GM21526 (cell line): ENCODE data around the gene SERPING1.
A peak's percentile ranks its signal among the peaks of the same experiment; 100 is the strongest.

ENCODE experiments used
- ATAC-seq: cut with Tn5 transposase; IDR thresholded peaks from one replicate; pipeline ENCODE4 v1.9.1; 2021; ENCODE audit warnings: moderate library complexity; ENCODE audit not compliant: unreplicated experiment, low FRiP score

Gene SERPING1

GRCh38 chr11:57635246-57635645 is 37.8 kb downstream of the SERPING1 start:
- no peak for ATAC-seq

GRCh38 chr11:57637626-57638004 is 40.1 kb downstream of the SERPING1 start:
- ATAC-seq, result no peak

DNA sequence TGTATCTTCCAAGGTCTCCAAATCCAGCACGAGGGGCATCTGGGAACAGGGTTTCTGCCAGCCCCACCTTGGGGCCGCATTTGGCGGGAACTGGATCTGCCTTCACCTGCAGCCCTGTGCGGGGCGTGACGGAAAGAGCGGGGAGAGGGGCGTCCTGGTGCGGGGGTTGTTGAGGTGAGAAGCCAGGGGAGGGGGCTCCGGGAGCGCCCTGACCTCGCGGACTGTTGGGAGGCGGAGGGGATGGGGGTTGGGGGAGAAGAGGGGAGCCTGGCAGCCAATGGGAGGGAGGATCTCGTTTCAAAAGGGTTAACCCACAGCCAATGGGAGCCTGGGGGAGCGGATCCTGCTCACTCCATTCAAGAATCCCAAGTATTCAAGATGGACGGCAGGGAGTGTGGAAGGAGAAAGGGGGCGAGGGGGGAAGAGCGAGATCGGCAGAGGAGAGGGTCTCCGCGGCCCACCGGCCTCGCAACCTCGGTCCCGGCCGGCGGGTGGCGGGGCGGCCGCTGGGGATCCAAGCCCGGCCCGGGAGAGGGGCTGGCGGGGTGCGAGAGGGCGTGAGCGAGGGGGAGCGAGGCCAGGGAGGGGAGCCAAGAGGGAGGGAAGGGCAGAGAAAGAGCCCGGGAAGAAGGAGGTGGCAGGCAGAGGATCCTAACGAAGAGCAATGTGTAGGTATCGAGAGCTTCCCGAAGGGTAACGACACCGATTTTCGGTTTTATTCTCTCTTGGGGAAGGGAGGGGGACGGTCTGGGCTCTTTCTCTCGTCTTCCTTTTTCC is 40.7 kb downstream of the SERPING1 start:
- ATAC-seq, result no peak

GRCh38 chr11:57638811-57639320 is 41.4 kb downstream of the SERPING1 start:
- ATAC-seq, result no peak

DNA sequence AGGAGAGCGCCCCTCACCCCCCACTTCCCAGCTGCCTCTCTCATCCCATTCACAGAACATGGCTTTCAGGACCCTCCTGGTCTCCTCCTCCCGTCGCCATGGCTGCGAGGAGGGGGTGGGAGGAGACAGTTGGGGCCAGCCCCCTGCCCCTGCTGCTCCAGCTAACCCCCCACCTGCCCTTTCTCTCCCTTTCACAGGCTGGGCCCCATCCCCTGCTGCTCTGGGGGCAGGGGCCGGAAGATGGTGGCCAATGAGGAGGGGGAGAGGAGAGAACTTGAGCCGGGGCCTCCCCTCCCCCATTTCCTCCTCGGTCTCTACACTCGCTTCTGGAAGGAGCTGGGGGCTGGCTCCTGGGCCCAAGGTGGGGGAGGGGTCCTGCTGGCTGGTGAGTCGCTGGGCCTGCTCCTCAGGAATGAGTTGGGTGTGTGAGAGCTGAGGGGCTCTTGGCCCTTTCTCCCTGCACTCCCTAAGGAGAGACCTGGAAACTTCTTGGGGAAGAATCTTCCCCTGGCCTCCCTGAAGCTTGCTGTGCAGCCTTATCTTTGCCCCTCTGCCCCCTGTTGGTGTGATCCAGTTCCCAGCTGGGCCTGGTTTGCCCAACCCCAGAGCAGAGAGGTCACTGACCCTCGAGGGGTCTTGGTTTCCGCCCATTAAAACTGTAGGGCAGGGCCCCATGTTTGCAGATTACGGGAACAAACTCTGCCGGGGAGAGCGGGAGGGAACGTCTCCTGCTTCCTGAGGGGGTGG is 42.0 kb downstream of the SERPING1 start:
- ATAC-seq, result no peak

DNA sequence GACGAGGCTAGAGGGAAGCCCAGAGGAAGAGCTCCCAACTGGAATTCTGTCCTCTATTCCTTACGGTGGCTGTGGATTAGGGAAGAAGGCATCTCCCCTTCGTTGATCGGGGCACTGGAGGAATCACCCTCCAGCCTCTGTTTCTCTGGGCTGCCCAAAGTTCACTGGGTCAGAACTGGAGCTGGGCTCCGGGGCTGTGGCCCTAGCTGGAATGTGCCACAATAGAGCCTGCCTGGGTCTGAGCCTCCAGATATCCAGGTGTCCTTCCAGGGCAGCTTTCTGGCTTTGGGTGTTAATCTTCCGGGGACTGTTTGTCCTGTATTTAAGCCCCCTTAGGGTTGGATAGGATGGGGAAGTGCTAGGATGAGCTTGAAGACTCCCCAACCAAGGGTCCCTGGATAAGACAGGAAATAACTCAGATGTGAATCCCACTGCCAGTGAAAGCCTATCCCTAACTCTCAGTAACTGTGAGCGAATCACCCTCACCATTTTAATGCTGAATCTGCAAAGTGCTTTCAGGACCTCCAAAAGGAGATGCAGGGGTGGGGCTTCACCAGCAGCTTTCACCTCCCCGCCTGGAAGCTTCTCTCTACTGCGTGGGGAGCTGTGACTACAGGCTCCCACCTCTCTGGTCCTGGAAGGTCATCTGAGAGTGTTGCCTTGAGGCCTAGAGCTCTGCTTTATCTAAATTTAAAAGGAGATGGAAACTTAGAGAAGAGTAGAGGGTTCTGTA is 42.7 kb downstream of the SERPING1 start:
- no peak for ATAC-seq

GRCh38 chr11:57641011-57641807 is 43.7 kb downstream of the SERPING1 start:
- no peak for ATAC-seq

- no peak for ATAC-seq
Measured at GRCh38 chr11:57643802-57644201, 46.3 kb downstream of the SERPING1 start.

DNA sequence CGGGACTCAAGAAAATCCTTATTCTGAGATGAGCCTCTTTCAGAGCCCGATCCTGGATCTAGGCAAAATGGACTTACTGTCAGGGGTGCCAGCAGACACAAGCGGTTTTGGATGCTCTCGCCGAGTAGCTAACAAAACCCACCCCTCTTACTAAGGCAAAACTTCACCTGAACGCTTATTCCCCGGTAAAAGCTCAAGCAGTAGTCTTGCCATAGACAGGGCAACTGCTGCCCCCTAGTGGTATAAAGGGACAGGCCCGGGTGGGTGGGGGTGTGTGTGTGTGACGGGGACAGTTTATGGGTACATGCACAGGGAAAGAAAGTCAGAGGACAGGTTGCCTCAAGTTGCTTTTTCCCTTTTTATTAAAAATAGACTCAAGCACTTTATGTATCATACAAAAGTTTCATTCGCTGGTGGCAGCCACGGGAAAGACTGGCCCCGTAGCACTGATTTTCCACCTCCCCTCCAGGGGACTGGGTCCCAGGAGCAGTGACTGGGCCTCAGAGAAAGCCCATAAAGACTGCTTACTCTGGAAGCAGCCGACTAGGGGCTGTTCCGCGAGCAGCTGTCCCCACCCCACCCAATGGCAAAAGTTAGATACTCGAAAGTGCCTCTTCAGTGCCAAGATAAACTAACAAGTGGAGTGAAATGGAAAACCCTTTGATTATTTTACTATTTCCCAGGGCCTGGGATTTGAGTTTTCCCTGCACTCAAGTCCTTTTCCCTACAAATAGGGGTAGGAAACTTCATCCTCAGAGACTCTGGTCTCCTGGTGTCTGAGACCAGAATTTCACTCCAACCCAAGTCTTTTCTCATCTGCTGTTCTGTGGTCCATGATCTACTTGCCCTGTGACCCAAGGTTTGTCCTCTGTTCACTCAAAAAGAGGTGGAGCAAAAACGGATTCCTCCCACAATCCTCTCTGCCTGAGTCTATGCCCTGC is 47.5 kb downstream of the SERPING1 start:
- peak; percentile 61 for ATAC-seq

DNA sequence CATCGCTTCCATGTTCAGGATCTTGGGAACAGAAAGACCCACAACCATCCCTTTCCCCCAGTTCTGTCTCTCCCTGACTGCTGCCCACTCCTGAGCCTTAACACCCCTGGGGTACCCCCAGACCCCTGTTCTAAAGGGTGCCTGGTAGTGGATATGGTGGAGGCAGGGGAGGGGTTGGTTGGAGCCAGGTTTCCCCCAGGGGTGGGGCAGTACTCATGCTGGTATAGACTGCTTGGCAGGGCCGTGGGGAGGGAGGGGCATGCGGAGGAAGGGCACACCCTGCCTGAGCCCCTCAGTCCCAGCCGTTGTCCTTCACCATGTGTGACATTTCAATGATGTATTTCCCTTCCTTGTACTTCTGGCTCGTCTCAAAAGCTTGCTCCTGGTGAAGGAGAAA is 48.2 kb downstream of the SERPING1 start:
- no peak for ATAC-seq

- no peak for ATAC-seq
Measured at GRCh38 chr11:57646194-57646798, 48.8 kb downstream of the SERPING1 start.

DNA sequence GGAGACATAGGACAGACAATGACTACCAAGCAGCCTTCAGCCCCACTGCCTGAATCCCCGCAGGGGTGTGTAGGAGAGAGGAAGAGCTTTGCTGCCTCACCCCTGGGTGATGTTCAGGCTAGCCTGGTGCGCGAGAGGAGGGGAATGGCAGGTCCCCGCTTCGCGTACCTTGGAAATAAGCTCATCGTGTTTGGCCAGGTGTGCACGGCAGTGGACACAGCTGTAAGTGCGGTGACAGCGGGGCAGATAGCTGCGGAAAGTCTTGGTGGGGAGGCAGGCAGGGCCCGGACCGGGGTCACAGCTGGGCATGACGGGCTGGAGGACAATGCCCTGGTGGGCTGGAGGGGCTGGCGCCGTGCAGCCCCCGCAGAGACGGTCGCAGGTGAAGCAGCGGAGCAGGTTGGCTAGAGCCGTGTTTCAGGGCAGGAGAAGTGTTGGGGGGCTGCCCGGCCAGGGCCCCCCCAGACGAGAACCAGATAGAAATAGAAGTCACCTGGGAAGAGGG is 49.4 kb downstream of the SERPING1 start:
- ATAC-seq, result no peak

- no peak for ATAC-seq
Measured at GRCh38 chr11:57647372-57647771, 49.9 kb downstream of the SERPING1 start.

GRCh38 chr11:57647960-57648800 is 50.7 kb downstream of the SERPING1 start:
- no peak for ATAC-seq

GRCh38 chr11:57648801-57649735 is 51.6 kb downstream of the SERPING1 start:
- no peak for ATAC-seq

DNA sequence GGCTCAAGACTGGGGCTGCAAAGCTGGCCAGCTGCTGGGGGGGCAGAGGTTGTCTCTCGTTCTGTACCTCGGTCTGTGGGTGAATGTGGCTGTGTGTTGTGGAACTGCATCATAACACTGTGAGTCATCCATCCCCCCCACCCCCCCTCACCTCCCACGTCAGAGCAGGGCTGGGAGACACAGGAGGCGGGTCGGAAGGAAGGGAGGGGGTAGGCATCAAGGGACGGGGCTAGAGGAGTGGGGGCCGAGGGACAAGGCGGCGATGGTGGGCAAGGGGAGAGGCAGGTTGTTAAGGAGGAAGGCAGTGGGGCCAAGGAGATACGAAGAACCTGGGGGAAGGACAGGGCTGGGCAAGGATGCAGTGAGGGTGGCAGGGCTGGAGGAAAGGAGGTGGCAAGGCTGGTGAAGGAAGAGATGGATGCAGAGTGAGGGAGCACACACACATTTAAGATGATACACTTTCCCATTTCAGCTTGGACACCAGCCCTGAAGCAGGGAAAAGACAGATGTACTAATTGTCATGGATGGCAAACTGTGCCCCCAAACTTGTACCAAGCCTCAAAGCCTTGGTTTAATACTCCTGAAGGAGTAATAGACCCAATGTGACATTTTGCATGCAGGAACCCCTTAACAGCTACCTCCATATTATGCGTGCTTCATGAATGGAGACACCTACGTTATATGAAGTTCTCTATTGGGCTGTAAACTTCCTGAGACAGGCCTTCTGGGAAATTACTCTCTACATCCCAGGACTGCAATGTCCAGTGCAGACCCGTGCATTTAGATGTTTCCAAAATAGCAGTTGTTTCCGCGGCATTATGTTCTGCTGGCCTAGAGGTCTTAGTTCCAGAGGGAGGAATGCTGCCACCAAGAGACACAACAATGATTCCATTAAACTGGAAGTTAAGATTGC is 52.6 kb downstream of the SERPING1 start, which contains the start of gene YPEL4:
YPEL4 (minus strand) TSS at position 87 of the 913 bp plus-strand sequence. CDS start 2,805 bp downstream, outside the sequence.
- ATAC-seq, result no peak
